Heart left ventricle (tissue), 13 donors: ENCODE measurements around the gene CDC42EP5.

Experiments used
- POLR2A ChIP-seq, 2 donors: fragments of 450-650 bp; IDR thresholded peaks; one replicate each; pipeline ENCODE4 v1.6.1; 2017; ENCODE audit warnings: antibody characterized with exemption in 2 of 2, mild to moderate bottlenecking in 2 of 2, moderate library complexity in 2 of 2
- TF ChIP-seq, protein P1 (sequence below), 12 donors: fragments of 200-600 bp; sonication (generic) in 4 of 12; IDR thresholded peaks; one replicate each; pipeline versions ENCODE4 v1.5.0 to v1.8.0; 2018 to 2022; ENCODE audit warnings: antibody characterized with exemption in 12 of 12, mild to moderate bottlenecking in 5 of 12
- donor health status: ischemic (EF 13 %, LVEDD 7.1; RV severe dilation, severe dysfunction).
- donor health status: DM: no; HTN: yes; CAD: no.
- donor health status: DM: no; HTN: no; CAD: no.
- donor health status: ischemic (EF 25% LVEDD 6.9; RV normal size, moderate dysfunction).
- donor health status: ischemic (EF 25% LVEDD 5.7; RV mildly dilated, moderate dysfunction).
- donor health status: ischemic (EF 35%, LVEDD 5.7; RV mildly dilated, moderate dysfunction).
- donor health status: nonischemic (EF 11% LVEDD 7.7; RV severe dilation, severe dysfunction).
- donor health status: DM: yes; HTN: yes; CAD: no.
- donor health status: PGD.
- donor health status: ischemic (EF 29% LVEDD 5.4; RV normal size, mild dysfunction).
- donor health status: nonischemic (EF 23%, LVEDD 6.1; RV moderate dilation, normal function).

DNA sequence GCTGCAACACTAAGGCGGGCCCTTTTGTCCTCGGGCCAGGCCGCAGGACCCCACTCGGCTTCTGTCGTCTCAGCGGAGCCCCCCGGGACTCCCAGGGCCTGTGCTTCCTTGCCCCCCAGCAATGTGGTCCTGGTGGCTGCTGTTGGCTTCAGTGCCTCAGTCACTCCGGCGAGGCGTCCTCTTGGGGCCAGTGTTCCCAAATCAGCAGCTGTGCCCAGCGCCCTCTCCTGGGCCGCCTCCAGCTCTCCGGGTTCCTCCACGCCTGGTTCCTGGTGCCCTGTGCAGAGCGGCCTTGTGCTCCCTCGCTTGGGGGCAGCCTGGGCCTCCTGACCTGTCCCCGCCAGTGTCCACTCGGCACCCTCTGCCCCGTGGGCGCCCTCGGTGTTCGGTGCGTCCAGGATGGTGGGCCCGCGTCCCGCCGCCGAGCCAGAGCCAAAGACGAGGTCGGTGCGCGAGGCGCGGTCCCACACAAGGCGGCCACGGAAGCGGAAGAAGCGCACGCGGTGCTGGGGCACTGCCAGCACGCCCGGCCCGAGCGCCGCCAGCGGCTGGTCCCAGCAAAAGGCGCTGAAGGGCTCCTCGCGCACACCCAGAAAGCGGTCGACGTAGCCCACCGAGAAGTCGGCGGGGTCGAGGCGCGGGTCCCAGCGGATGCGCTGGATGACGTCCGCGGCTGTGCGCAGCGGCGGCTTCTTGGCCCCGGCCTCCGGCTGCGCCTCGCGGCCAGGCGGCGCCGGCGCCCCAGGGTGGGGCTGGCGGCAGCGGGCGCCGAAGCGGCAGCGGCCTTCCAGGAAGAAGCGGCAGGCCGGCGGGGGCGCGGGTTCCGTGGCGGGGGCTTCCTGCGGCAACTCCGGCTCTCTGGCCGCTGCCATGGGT, 10.2 kb downstream of the CDC42EP5 start:
- TF ChIP-seq, protein P1, sequence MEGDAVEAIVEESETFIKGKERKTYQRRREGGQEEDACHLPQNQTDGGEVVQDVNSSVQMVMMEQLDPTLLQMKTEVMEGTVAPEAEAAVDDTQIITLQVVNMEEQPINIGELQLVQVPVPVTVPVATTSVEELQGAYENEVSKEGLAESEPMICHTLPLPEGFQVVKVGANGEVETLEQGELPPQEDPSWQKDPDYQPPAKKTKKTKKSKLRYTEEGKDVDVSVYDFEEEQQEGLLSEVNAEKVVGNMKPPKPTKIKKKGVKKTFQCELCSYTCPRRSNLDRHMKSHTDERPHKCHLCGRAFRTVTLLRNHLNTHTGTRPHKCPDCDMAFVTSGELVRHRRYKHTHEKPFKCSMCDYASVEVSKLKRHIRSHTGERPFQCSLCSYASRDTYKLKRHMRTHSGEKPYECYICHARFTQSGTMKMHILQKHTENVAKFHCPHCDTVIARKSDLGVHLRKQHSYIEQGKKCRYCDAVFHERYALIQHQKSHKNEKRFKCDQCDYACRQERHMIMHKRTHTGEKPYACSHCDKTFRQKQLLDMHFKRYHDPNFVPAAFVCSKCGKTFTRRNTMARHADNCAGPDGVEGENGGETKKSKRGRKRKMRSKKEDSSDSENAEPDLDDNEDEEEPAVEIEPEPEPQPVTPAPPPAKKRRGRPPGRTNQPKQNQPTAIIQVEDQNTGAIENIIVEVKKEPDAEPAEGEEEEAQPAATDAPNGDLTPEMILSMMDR (IDR thresholded peaks at IDR 0.05) = peak in 5 of 12 donors; percentile 12 to 45 (median 32)
- peak in 1 of 2 donors; percentile 22 for TF ChIP-seq POLR2A (IDR thresholded peaks at IDR 0.05)
